ENCODE measurements around the gene RALGPS2. TPM values are rescaled to one million over a fixed set of nuclear protein-coding genes. Genes with fewer than 3 reads are reported as not detected.

The RALGPS2 gene
- total RNA-seq, 1 experiment from 2014 or later, result 38.0 TPM

GRCh38 chr1:178683291-178683690 is 41.8 kb upstream of the RALGPS2 start:
- CTCF ChIA-PET, result no interaction called here
- no peak overlapping the region for H3K4me3 Mint-ChIP-seq

More at GRCh38 chr1:178683291-178683690, 41.8 kb upstream of the RALGPS2 start:
- Mint-ChIP-seq H3K36me3 (no peaks in the 10 kb centered on the region), H3K4me1 (no peaks in the 10 kb centered on the region), H3K9me3 (peaks cover 5% of the 10 kb centered on the region; the same call in 1 of the 2 replicates), H3K27me3 (ENCODE audit: low read depth) (no peaks in the 10 kb centered on the region), H3K27ac (no peak overlapping the region)
- TF ChIP-seq MYBL2 (CRISPR knock-in tag; IDR thresholded peaks at IDR 0.05), result no peak
- TF ChIP-seq RORB (CRISPR knock-in tag; IDR thresholded peaks at IDR 0.05), result no peak
- no peak for TF ChIP-seq TEAD1 (CRISPR knock-in tag; IDR thresholded peaks at IDR 0.05)
- TF ChIP-seq HMGA2 (CRISPR knock-in tag; IDR thresholded peaks at IDR 0.05), result no peak
- no peak for TF ChIP-seq IRF2 (CRISPR knock-in tag; IDR thresholded peaks at IDR 0.05; ENCODE audit: borderline replicate concordance, low read depth)
- no peak for TF ChIP-seq NFE2L1 (CRISPR knock-in tag; IDR thresholded peaks at IDR 0.05)
- TF ChIP-seq, protein P1, sequence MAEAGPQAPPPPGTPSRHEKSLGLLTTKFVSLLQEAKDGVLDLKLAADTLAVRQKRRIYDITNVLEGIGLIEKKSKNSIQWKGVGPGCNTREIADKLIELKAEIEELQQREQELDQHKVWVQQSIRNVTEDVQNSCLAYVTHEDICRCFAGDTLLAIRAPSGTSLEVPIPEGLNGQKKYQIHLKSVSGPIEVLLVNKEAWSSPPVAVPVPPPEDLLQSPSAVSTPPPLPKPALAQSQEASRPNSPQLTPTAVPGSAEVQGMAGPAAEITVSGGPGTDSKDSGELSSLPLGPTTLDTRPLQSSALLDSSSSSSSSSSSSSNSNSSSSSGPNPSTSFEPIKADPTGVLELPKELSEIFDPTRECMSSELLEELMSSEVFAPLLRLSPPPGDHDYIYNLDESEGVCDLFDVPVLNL (CRISPR knock-in tag; IDR thresholded peaks at IDR 0.05; ENCODE audit: borderline replicate concordance, low read depth), result no peak
- TF ChIP-seq ATF6 (CRISPR knock-in tag; IDR thresholded peaks at IDR 0.05), result no peak
- no peak for TF ChIP-seq FOXJ3 (CRISPR knock-in tag; IDR thresholded peaks at IDR 0.05; ENCODE audit: borderline replicate concordance)
- no peak for TF ChIP-seq AR (CRISPR knock-in tag; IDR thresholded peaks at IDR 0.05)
- TF ChIP-seq ZNF671 (CRISPR knock-in tag; IDR thresholded peaks at IDR 0.05), result no peak
- no peak for TF ChIP-seq ARID4B (CRISPR knock-in tag; IDR thresholded peaks at IDR 0.05; ENCODE audit: borderline replicate concordance)
- TF ChIP-seq, protein P2, sequence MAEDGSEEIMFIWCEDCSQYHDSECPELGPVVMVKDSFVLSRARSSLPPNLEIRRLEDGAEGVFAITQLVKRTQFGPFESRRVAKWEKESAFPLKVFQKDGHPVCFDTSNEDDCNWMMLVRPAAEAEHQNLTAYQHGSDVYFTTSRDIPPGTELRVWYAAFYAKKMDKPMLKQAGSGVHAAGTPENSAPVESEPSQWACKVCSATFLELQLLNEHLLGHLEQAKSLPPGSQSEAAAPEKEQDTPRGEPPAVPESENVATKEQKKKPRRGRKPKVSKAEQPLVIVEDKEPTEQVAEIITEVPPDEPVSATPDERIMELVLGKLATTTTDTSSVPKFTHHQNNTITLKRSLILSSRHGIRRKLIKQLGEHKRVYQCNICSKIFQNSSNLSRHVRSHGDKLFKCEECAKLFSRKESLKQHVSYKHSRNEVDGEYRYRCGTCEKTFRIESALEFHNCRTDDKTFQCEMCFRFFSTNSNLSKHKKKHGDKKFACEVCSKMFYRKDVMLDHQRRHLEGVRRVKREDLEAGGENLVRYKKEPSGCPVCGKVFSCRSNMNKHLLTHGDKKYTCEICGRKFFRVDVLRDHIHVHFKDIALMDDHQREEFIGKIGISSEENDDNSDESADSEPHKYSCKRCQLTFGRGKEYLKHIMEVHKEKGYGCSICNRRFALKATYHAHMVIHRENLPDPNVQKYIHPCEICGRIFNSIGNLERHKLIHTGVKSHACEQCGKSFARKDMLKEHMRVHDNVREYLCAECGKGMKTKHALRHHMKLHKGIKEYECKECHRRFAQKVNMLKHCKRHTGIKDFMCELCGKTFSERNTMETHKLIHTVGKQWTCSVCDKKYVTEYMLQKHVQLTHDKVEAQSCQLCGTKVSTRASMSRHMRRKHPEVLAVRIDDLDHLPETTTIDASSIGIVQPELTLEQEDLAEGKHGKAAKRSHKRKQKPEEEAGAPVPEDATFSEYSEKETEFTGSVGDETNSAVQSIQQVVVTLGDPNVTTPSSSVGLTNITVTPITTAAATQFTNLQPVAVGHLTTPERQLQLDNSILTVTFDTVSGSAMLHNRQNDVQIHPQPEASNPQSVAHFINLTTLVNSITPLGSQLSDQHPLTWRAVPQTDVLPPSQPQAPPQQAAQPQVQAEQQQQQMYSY (CRISPR knock-in tag; IDR thresholded peaks at IDR 0.05), result no peak
- TF ChIP-seq, protein P3, sequence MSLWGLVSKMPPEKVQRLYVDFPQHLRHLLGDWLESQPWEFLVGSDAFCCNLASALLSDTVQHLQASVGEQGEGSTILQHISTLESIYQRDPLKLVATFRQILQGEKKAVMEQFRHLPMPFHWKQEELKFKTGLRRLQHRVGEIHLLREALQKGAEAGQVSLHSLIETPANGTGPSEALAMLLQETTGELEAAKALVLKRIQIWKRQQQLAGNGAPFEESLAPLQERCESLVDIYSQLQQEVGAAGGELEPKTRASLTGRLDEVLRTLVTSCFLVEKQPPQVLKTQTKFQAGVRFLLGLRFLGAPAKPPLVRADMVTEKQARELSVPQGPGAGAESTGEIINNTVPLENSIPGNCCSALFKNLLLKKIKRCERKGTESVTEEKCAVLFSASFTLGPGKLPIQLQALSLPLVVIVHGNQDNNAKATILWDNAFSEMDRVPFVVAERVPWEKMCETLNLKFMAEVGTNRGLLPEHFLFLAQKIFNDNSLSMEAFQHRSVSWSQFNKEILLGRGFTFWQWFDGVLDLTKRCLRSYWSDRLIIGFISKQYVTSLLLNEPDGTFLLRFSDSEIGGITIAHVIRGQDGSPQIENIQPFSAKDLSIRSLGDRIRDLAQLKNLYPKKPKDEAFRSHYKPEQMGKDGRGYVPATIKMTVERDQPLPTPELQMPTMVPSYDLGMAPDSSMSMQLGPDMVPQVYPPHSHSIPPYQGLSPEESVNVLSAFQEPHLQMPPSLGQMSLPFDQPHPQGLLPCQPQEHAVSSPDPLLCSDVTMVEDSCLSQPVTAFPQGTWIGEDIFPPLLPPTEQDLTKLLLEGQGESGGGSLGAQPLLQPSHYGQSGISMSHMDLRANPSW (CRISPR knock-in tag; conservative IDR thresholded peaks at IDR 0.05; ENCODE audit: low read depth), result no peak
- TF ChIP-seq MXD4 (CRISPR knock-in tag; IDR thresholded peaks at IDR 0.05; ENCODE audit: borderline replicate concordance), result no peak
- no peak for TF ChIP-seq ZNF423 (CRISPR knock-in tag; IDR thresholded peaks at IDR 0.05)
- no peak for TF ChIP-seq USF1 (CRISPR knock-in tag; IDR thresholded peaks at IDR 0.05)
- TF ChIP-seq GRHL2 (CRISPR knock-in tag; IDR thresholded peaks at IDR 0.05; ENCODE audit: insufficient replicate concordance, severe bottlenecking), result no peak
- TF ChIP-seq ZNF317 (CRISPR knock-in tag; IDR thresholded peaks at IDR 0.05; ENCODE audit: borderline replicate concordance, low read depth), result no peak
- no peak for TF ChIP-seq NR3C1 (CRISPR knock-in tag; conservative IDR thresholded peaks at IDR 0.05; ENCODE audit: low read depth)
- ATAC-seq (no peak), DNase-seq (ENCODE audit: low spot score) (no peak)
- POLR2A ChIA-PET, result no interaction called here

All from WTC11 (cell line).